GM12891 (cell line): Measurements from ENCODE around the gene CBX5.

ENCODE experiments used
- PAX5 ChIP-seq: IDR thresholded peaks from 2 replicates; pipeline ENCODE4 v1.6.1; 2011; ENCODE audit warnings: low read length, moderate library complexity, mild to moderate bottlenecking; ENCODE audit not compliant: insufficient read depth, severe bottlenecking
- POLR2A ChIP-seq: IDR thresholded peaks from 2 replicates; pipeline ENCODE4 v1.6.1; 2011; ENCODE audit warnings: low read depth, low read length, control low read depth
- POLR2AphosphoS5 ChIP-seq: IDR thresholded peaks from 2 replicates; pipeline ENCODE4 v1.6.1; 2011; ENCODE audit warnings: low read depth, low read length, control low read depth
- TAF1 ChIP-seq: IDR thresholded peaks from 2 replicates; pipeline ENCODE4 v1.6.1; 2011; ENCODE audit warnings: low read depth, low read length, control low read depth

DNA sequence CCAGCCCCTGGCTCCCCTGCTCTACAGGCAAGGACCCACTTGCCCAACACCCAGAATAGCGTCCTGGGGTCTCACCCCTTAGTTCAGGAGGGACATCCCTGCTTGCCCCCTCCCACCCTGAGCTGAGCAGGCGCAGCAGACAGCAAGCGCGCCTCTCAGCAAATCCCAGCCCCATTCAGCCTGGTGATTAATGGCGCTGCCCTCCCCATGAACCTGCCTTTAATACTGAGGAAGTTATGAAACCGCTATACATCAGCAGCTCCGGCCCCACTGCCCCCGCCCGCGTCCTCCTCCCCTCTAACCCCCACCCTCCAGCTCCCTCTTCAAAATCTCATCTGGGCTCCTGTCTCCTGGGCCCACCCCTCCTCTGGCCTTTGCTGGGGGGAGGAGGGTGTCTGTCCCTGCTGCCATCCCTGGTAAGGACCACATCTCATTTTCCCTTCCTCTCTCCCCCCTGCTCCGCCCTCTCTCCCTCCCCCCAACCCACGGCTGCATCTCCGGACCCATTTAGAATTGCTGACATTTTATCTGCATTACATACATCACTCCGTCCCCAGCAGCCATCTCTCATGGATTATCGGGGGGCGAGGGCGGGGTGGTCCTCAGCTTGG lies 84.1 kb downstream of the CBX5 start:
- TF ChIP-seq POLR2AphosphoS5 (no peak), POLR2A (no peak), TAF1 (no peak), PAX5 (no peak)
